GM10266 (cell line): ENCODE data around the gene TCF25.

ENCODE experiments used
- DNase-seq: peaks from one replicate; pipeline ENCODE4 v3.0.0; 2012; ENCODE audit errors: extremely low spot score
- TF ChIP-seq, protein P1 (sequence below): IDR thresholded peaks from 2 replicates; pipeline ENCODE4 v1.5.1; 2012; ENCODE audit warnings: mild to moderate bottlenecking, low read depth; ENCODE audit not compliant: control insufficient read depth, insufficient read depth; ENCODE audit errors: missing control alignments

The TCF25 gene

GRCh38 chr16:89922477-89922883 lies 49.1 kb downstream of the TCF25 start:
- no peak for DNase-seq
- TF ChIP-seq, protein P1, sequence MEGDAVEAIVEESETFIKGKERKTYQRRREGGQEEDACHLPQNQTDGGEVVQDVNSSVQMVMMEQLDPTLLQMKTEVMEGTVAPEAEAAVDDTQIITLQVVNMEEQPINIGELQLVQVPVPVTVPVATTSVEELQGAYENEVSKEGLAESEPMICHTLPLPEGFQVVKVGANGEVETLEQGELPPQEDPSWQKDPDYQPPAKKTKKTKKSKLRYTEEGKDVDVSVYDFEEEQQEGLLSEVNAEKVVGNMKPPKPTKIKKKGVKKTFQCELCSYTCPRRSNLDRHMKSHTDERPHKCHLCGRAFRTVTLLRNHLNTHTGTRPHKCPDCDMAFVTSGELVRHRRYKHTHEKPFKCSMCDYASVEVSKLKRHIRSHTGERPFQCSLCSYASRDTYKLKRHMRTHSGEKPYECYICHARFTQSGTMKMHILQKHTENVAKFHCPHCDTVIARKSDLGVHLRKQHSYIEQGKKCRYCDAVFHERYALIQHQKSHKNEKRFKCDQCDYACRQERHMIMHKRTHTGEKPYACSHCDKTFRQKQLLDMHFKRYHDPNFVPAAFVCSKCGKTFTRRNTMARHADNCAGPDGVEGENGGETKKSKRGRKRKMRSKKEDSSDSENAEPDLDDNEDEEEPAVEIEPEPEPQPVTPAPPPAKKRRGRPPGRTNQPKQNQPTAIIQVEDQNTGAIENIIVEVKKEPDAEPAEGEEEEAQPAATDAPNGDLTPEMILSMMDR = no peak

DNA sequence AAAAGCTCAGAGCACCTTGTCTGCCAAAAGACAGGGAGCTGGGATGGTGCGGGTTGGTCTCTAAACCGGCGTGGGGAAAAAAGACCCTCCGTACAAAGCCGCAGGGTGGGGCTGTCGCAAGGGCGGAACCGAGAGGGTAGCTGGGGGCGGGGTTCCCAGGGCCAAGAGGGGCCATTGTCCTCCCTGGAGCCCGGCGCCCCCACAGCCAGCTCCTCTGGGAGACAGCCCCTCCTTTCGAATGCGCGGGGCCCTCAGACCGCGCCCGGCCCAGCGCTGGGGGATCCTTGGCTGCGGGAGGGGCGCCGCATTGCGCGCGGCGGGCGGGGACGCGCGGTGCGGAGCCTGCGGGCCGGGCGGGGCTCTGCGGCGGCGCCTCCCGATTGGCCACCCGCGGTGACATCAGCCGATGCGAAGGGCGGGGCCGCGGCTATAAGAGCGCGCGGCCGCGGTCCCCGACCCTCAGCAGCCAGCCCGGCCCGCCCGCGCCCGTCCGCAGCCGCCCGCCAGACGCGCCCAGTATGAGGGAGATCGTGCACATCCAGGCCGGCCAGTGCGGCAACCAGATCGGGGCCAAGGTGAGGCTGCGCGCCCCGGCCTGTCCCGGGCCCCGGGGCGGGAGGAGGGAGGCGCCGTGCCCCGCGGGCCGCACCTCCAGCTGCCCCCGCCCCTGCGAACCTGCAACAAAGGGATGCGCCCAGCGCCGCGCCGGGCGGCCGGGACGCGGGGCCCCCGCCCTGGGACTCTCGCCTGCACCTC lies 49.7 kb downstream of the TCF25 start, which contains the start of gene TUBB3:
Gene TUBB3, plus strand, starts transcription at position 459 of the 756 bp plus-strand sequence. Its CDS starts 60 bp downstream, at position 519.
- TF ChIP-seq, protein P1 = no peak
- DNase-seq = peak; percentile 89

- TF ChIP-seq, protein P1 = no peak
These were observed 50.4 kb downstream of the TCF25 start for GRCh38 chr16:89923640-89924296.

DNA sequence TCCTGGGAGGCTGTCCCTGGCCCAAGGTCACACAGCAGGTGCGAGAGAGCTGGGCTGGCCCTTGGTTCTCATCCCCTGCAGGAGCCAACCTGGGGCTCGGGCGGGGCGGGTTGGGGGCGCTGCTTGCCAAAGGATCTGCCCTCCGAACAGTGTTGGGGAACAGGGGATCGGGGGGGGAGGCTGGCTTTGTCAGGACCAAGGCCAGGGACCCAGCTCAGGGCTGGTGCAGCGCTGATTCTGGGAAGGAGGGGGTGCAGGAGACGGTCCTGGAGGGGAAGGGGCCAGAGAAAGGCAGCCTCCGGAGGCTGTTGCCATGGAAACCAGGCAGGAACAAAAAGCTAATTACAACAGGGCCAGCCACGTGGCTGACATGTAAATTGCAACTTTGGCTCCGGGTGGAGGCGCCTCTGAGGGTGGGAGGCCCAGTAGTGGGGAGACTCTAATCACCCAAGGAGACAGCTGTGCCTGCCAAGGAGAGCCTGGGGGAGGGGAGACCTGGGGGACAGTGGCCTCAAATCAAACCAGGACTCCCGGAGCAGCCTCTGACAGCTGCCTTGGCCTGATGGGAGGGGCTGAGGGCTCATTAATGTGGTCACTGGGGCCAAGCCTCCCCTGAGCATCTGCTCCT lies 51.0 kb downstream of the TCF25 start:
- peak; percentile 75 for DNase-seq
- TF ChIP-seq, protein P1 = no peak

More at GRCh38 chr16:89923640-89924296, 50.4 kb downstream of the TCF25 start:
- DNase-seq = no peak

GRCh38 chr16:89924925-89925307 lies 51.5 kb downstream of the TCF25 start:
- DNase-seq = no peak
- TF ChIP-seq, protein P1 = no peak

- TF ChIP-seq, protein P1 = no peak
- no peak for DNase-seq
These were observed 52.2 kb downstream of the TCF25 start for GRCh38 chr16:89925596-89926079.

GRCh38 chr16:89931305-89931896 lies 58.0 kb downstream of the TCF25 start:
- DNase-seq = no peak
- TF ChIP-seq, protein P1 = no peak
